Measurements from ENCODE around the gene MAN1C1. TPM values are rescaled to one million over a fixed set of nuclear protein-coding genes. Genes with fewer than 3 reads are reported as not detected.

The MAN1C1 gene
- total and polyA plus RNA-seq, 10 of the 15 experiments (the other 5 are each of a cell fraction or from before 2014, with no cell fraction given) = 0.12 to 0.56 (median 0.22) TPM; not detected in 3

DNA sequence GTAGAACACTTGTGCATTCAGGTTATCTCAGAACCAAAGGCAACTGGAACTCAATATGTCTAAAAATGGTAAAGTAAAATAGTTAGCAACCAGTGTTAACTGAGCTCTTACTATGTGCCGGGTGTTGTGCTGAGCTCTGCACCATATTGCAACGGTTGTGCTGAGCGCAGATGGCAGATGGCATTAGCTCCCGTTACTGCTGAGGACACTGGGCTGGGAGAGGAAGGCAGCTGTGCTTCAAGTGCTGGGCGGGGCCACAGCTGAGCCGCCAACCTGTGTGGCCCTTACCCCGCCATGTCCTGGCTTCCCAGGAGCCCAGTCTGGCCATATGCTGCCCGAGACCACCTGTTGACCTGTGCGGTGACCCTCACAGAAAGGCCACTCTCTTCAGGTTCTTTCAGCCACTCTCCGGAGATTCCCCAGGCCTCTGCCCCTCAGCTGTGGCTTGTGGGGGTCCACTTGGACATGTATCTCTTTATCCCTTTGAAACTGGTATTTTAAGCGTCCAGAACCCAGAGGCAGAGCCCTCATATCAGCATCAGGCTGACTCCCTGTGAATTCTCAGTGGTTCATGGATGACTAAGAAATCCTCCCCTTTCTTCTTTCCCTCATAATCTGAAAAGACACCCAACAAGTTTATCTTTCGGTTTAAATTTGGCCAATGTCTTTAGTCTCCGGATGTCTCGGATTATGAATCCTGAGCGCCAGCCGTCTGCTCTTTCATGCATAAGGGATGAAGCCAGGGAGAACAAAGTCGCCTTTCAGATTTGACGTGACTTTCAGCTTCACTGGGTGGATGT is 46.8 kb upstream of the MAN1C1 start:
- H3K36me3 ChIP-seq (ENCODE audit: control insufficient read depth in 2 of 2, insufficient read depth in 2 of 2, low read length in 1 of 2) = peaks cover 0 to 6% of the 10 kb centered on the region in 2 experiments; a peak in 2 of 4 replicates
- SMC1A ChIA-PET (ENCODE audit: uncharacterized antibody, unreplicated experiment) = no interaction called here
- H2AFZ ChIP-seq (ENCODE audit: control insufficient read depth, low read depth, low read length) = no peak overlapping the region
- TF ChIP-seq KDM1A (IDR thresholded peaks at IDR 0.05; ENCODE audit: borderline replicate concordance) (no peak), MXI1 (IDR thresholded peaks at IDR 0.05; ENCODE audit: low read depth, low read length) (no peak)
- RAD21 ChIA-PET (ENCODE audit: unreplicated experiment) = no interaction called here
- BruUV-seq (replicated peaks) = no TSS peak
- no peak overlapping the region for H3K4me3 ChIP-seq
- POLR2A ChIA-PET = no interaction called here
- no peak overlapping the region for H3K4me2 ChIP-seq (ENCODE audit: control insufficient read depth, insufficient read depth)
- H3K4me1 ChIP-seq (ENCODE audit: control insufficient read depth, insufficient read depth, low read length) = no peaks in the 10 kb centered on the region
- H3K27ac ChIP-seq (ENCODE audit: control insufficient read depth, insufficient read depth) = no peak overlapping the region
- H3K9me3 ChIP-seq (replicated peaks; ENCODE audit: control insufficient read depth, insufficient read depth, low read length) = no peaks in the 10 kb centered on the region
- intact Hi-C loops (cut with micrococcal nuclease; ENCODE audit: unreplicated experiment) (no loop called here), in situ Hi-C loops (cut with MboI) (no loop called here)
- CTCF ChIA-PET = interaction anchor here (2.4 kb wide), 1 partner anchor 10 kb away, joined by 6 read pairs; no protein-coding TSS in a partner anchor
- no peak for ATAC-seq
- H3K9ac ChIP-seq (ENCODE audit: control insufficient read depth, insufficient read depth, low read length) = no peak overlapping the region
- 84% methylated on average over 18 of the region's 18 CpGs for WGBS (ENCODE audit: insufficient coverage, insufficient replicate concordance, low lambda C conversion rate, missing lambda C conversion rate)
- no peaks in the 10 kb centered on the region; the same call in 1 of the 2 replicates for H4K20me1 ChIP-seq (ENCODE audit: control insufficient read depth, insufficient read depth)
- FAIRE-seq = no peak
- DNase-seq (ENCODE audit: low read depth, low spot score) = no peak
- H3K79me2 ChIP-seq (ENCODE audit: control insufficient read depth, insufficient read depth, low read length) = no peaks in the 10 kb centered on the region
- H3K27me3 ChIP-seq (replicated peaks in 1 of 2; ENCODE audit: control insufficient read depth in 2 of 2, insufficient read depth in 2 of 2, low read length in 1 of 2) = no peaks in the 10 kb centered on the region

DNA sequence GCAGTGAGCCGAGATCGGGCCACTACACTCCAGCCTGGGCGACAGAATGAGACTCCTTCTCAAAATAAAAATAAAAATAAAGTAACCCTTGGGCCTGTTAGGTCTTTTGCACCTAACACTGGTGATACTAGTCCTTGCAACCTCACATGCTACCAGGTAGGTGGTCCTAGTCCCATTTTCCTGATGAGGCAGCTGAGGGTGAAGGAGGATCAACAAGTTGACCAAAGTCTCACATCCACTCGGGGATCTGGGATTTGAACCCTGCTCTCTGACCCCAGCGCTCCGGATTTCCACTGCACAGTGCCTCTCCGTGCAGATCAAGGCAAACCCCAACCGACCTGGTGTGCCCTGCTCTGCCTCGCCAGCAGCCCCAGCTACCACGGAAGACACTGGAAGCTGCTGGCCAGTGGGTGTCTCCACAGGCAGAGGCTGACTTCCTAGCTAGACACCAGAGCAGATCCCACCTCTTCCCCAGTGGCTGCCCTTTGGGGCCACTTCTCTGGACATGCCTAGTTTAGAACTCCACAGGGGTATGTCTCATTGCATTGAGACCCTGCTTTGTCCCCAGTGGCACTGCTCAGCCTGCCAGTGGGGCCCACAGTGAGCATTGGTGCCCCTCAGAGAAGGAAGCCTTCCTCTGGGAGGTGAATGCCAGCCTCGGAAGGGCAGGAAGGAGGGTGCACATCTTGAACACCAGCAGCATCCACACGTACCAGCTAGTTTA is 45.6 kb upstream of the MAN1C1 start:
- ChIA-PET CTCF (interaction anchor here (2.4 to 2.7 kb wide), 2 partner anchors 9 to 38 kb away, joined by 6 to 10 read pairs; no protein-coding TSS in a partner anchor), POLR2A (interaction anchor here (1.0 kb wide), 1 partner anchor 20 kb away, joined by 4 read pairs; no protein-coding TSS in a partner anchor), SMC1A (ENCODE audit: uncharacterized antibody, unreplicated experiment) (interaction anchor here (1.3 kb wide), 1 partner anchor 33 kb away, joined by 3 read pairs; no protein-coding TSS in a partner anchor), RAD21 (ENCODE audit: unreplicated experiment) (interaction anchor here (0.6 kb wide), 1 partner anchor 22 kb away, joined by 3 read pairs; no protein-coding TSS in a partner anchor)
- Histone ChIP-seq H3K4me2 (ENCODE audit: control insufficient read depth, insufficient read depth) (no peak overlapping the region), H3K4me3 (no peak overlapping the region), H3K36me3 (ENCODE audit: control insufficient read depth in 2 of 2, insufficient read depth in 2 of 2, low read length in 1 of 2) (peaks cover 0 to 2% of the 10 kb centered on the region in 2 experiments; a peak in 1 of 4 replicates), H4K20me1 (ENCODE audit: control insufficient read depth, insufficient read depth) (no peaks in the 10 kb centered on the region; the same call in 1 of the 2 replicates), H3K9me3 (replicated peaks; ENCODE audit: control insufficient read depth, insufficient read depth, low read length) (no peaks in the 10 kb centered on the region), H3K9ac (ENCODE audit: control insufficient read depth, insufficient read depth, low read length) (no peak overlapping the region), H3K27me3 (replicated peaks in 1 of 2; ENCODE audit: control insufficient read depth in 2 of 2, insufficient read depth in 2 of 2, low read length in 1 of 2) (no peaks in the 10 kb centered on the region), H3K79me2 (ENCODE audit: control insufficient read depth, insufficient read depth, low read length) (no peaks in the 10 kb centered on the region), H2AFZ (ENCODE audit: control insufficient read depth, low read depth, low read length) (no peak overlapping the region), H3K4me1 (ENCODE audit: control insufficient read depth, insufficient read depth, low read length) (no peaks in the 10 kb centered on the region), H3K27ac (ENCODE audit: control insufficient read depth, insufficient read depth) (no peak overlapping the region)
- no peak for FAIRE-seq
- 77% methylated on average over 12 of the region's 12 CpGs for WGBS (ENCODE audit: insufficient coverage, insufficient replicate concordance, low lambda C conversion rate, missing lambda C conversion rate)
- BruUV-seq (replicated peaks) = no TSS peak
- ATAC-seq = no peak
- DNase-seq (ENCODE audit: low read depth, low spot score) = no peak
- in situ Hi-C loops (cut with MboI) (no loop called here), intact Hi-C loops (cut with micrococcal nuclease; ENCODE audit: unreplicated experiment) (no loop called here)
- TF ChIP-seq PML (IDR thresholded peaks at IDR 0.05; ENCODE audit: low read length) (no peak), JUND (IDR thresholded peaks at IDR 0.05; ENCODE audit: low read depth, low read length) (no peak), STAT3 (IDR thresholded peaks at IDR 0.05; ENCODE audit: low read depth, low read length) (no peak), NR2C2 (IDR thresholded peaks at IDR 0.05; ENCODE audit: borderline replicate concordance, control insufficient read depth, insufficient read length, low read depth) (no peak), NFIC (IDR thresholded peaks at IDR 0.05; ENCODE audit: low read depth, low read length) (no peak), CBX5 (IDR thresholded peaks at IDR 0.05; ENCODE audit: low read depth) (no peak)
- TF ChIP-seq, protein P1, sequence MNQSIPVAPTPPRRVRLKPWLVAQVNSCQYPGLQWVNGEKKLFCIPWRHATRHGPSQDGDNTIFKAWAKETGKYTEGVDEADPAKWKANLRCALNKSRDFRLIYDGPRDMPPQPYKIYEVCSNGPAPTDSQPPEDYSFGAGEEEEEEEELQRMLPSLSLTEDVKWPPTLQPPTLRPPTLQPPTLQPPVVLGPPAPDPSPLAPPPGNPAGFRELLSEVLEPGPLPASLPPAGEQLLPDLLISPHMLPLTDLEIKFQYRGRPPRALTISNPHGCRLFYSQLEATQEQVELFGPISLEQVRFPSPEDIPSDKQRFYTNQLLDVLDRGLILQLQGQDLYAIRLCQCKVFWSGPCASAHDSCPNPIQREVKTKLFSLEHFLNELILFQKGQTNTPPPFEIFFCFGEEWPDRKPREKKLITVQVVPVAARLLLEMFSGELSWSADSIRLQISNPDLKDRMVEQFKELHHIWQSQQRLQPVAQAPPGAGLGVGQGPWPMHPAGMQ (IDR thresholded peaks at IDR 0.05; ENCODE audit: borderline replicate concordance) = no peak
- TF ChIP-seq, protein P2, sequence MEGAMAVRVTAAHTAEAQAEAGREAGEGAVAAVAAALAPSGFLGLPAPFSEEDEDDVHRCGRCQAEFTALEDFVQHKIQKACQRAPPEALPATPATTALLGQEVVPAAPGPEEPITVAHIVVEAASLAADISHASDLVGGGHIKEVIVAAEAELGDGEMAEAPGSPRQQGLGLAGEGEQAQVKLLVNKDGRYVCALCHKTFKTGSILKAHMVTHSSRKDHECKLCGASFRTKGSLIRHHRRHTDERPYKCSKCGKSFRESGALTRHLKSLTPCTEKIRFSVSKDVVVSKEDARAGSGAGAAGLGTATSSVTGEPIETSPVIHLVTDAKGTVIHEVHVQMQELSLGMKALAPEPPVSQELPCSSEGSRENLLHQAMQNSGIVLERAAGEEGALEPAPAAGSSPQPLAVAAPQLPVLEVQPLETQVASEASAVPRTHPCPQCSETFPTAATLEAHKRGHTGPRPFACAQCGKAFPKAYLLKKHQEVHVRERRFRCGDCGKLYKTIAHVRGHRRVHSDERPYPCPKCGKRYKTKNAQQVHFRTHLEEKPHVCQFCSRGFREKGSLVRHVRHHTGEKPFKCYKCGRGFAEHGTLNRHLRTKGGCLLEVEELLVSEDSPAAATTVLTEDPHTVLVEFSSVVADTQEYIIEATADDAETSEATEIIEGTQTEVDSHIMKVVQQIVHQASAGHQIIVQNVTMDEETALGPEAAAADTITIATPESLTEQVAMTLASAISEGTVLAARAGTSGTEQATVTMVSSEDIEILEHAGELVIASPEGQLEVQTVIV (IDR thresholded peaks at IDR 0.05; ENCODE audit: borderline replicate concordance, partially characterized antibody) = no peak

All from GM12878 (cell line).